Osteocyte (in vitro differentiated cells): ENCODE results near the gene HOXB5. TPM values are rescaled to one million over a fixed set of nuclear protein-coding genes. Genes with fewer than 3 reads are reported as not detected.
A peak's percentile ranks its signal among the peaks of the same experiment; 100 is the strongest.

Experiments used
- DNase-seq: peaks from one replicate; pipeline ENCODE4 v3.0.0; 2021; ENCODE audit warnings: mixed read lengths; ENCODE audit not compliant: unreplicated experiment; ENCODE audit errors: extremely low spot score
- H3K27ac Mint-ChIP-seq: one replicate; pipeline ENCODE4 v1.8.0; 2021; ENCODE audit warnings: mild to moderate bottlenecking, mixed read lengths; ENCODE audit not compliant: unreplicated experiment
- H3K27me3 Mint-ChIP-seq: one replicate; pipeline ENCODE4 v1.8.0; 2021; ENCODE audit warnings: mixed read lengths; ENCODE audit not compliant: unreplicated experiment
- H3K36me3 Mint-ChIP-seq: one replicate; pipeline ENCODE4 v1.8.0; 2021; ENCODE audit warnings: mixed read lengths; ENCODE audit not compliant: unreplicated experiment
- H3K4me1 Mint-ChIP-seq: one replicate; pipeline ENCODE4 v1.8.0; 2021; ENCODE audit warnings: mixed read lengths; ENCODE audit not compliant: unreplicated experiment
- H3K4me3 Mint-ChIP-seq: one replicate; pipeline ENCODE4 v1.8.0; 2021; ENCODE audit warnings: mild to moderate bottlenecking, moderate library complexity, mixed read lengths; ENCODE audit not compliant: unreplicated experiment
- H3K9me3 Mint-ChIP-seq: one replicate; pipeline ENCODE4 v1.8.0; 2021; ENCODE audit warnings: mixed read lengths; ENCODE audit not compliant: unreplicated experiment
- microRNA-seq: library from miRNA; unstranded; fragments of <30 nt; microRNA quantifications from one replicate; pipeline ENCODE4 v1.1.0, GENCODE V29; 2020; ENCODE audit not compliant: unreplicated experiment
- total RNA-seq: library from RNA; stranded (reverse); gene quantifications from 2 replicates; pipeline ENCODE4 v1.2.1, GENCODE V29; 2021
- TF ChIP-seq, protein P1 (sequence below): fragments of 200-600 bp; sonication (generic); IDR thresholded peaks from 2 replicates; pipeline ENCODE4 v1.5.0; 2021; ENCODE audit warnings: antibody characterized with exemption, mild to moderate bottlenecking, moderate library complexity

The HOXB5 gene
- total RNA-seq, 1 donor from 2014 or later = not detected

DNA sequence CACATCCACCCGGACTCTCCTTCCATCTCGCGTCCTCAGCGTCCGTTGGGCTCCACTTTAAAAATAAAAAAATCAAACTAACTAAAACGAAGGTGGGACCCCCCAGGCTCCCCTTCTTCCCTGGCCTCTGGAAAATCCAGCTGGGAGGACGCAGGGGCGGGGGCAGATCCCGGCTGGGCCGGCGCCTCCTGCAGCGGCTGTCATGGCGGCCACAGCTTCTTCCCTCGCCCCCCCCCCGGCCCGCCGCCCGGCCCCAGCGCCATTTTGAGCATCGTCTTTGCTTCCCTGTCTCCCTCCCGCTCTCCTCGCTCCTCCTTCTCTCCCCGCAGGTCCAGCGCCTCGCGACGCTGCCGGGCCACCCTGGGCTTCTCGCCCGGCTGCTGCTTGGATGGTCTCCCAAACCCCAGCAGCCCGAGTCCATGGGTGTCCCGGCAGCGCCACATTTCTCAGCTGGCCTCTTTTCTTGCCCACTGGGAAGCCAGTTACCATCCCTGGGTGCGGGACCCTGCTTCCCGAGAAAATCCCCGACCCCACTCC lies 51.9 kb downstream of the HOXB5 start:
- Mint-ChIP-seq H3K27ac (no peak overlapping the region), H3K36me3 (no peaks in the 10 kb centered on the region), H3K4me3 (peak overlapping the region; percentile 29), H3K4me1 (peaks cover 11% of the 10 kb centered on the region), H3K9me3 (no peaks in the 10 kb centered on the region), H3K27me3 (peaks cover 69% of the 10 kb centered on the region)
- TF ChIP-seq, protein P1, sequence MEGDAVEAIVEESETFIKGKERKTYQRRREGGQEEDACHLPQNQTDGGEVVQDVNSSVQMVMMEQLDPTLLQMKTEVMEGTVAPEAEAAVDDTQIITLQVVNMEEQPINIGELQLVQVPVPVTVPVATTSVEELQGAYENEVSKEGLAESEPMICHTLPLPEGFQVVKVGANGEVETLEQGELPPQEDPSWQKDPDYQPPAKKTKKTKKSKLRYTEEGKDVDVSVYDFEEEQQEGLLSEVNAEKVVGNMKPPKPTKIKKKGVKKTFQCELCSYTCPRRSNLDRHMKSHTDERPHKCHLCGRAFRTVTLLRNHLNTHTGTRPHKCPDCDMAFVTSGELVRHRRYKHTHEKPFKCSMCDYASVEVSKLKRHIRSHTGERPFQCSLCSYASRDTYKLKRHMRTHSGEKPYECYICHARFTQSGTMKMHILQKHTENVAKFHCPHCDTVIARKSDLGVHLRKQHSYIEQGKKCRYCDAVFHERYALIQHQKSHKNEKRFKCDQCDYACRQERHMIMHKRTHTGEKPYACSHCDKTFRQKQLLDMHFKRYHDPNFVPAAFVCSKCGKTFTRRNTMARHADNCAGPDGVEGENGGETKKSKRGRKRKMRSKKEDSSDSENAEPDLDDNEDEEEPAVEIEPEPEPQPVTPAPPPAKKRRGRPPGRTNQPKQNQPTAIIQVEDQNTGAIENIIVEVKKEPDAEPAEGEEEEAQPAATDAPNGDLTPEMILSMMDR = no peak
- no peak for DNase-seq

Small RNAs within 50 kb of the gene (microRNA-seq; reads per million reads assigned to microRNA genes)
- not detected for gene MIR196A1

Other genes with a start within 250 kb of the HOXB5 start
- gene SKAP1, start 163.6 kb downstream of the HOXB5 start, total RNA-seq = not detected in 2 replicates
- gene HOXB1, start 62.8 kb downstream of the HOXB5 start, total RNA-seq = not detected in 2 replicates
- not detected in 2 replicates for gene HOXB2, start 48.7 kb downstream of the HOXB5 start, total RNA-seq
- gene HOXB4, start 15.4 kb downstream of the HOXB5 start, total RNA-seq = not detected in 2 replicates
- 0.46 TPM in 1 of 2 replicates, not detected in the other for gene HOXB3, start 3.5 kb downstream of the HOXB5 start, total RNA-seq
- not detected in 2 replicates for gene HOXB6, start 11.2 kb upstream of the HOXB5 start, total RNA-seq
- not detected in 2 replicates for gene HOXB7, start 17.2 kb upstream of the HOXB5 start, total RNA-seq
- gene HOXB8, start 21.5 kb upstream of the HOXB5 start, total RNA-seq = not detected in 2 replicates
- gene HOXB9, start 32.6 kb upstream of the HOXB5 start, total RNA-seq = not detected in 2 replicates
- gene PRAC1, start 128.7 kb upstream of the HOXB5 start, total RNA-seq = not detected in 2 replicates
- not detected in 2 replicates for gene PRAC2, start 129.4 kb upstream of the HOXB5 start, total RNA-seq
- gene HOXB13, start 135.0 kb upstream of the HOXB5 start, total RNA-seq = not detected in 2 replicates
- gene TTLL6, start 223.4 kb upstream of the HOXB5 start, total RNA-seq = not detected in 2 replicates
- gene CALCOCO2, start 237.3 kb upstream of the HOXB5 start, total RNA-seq = 94.4 and 102 TPM in 2 replicates